Retina (tissue), 1 donor: ENCODE data around the gene GDI2.
"Not testable (repeated sequence)": the region's sequence is repeated elsewhere in the genome, so short reads cannot be mapped to it uniquely, and the experiment has no call there.

Experiments used
- DNase-seq: peaks from one replicate; pipeline ENCODE4 v3.0.0-alpha.2; 2016

Gene GDI2

GRCh38 chr10:5813341-5814109 lies at the start of gene GDI2:
GDI2 (minus strand) TSS chr10:5813434; CDS start chr10:5813258, 176 bp downstream.
- DNase-seq, result peak; percentile 99

GRCh38 chr10:5862360-5862961 lies 49.2 kb upstream of the GDI2 start:
- no peak for DNase-seq

- DNase-seq, result no peak
Measured at GRCh38 chr10:5860066-5860465, 46.8 kb upstream of the GDI2 start.

- DNase-seq, result no peak
Measured at GRCh38 chr10:5858811-5859210, 45.6 kb upstream of the GDI2 start.

- DNase-seq, result no peak
Measured at GRCh38 chr10:5856701-5857004, 43.4 kb upstream of the GDI2 start.

GRCh38 chr10:5855979-5856700 lies 42.9 kb upstream of the GDI2 start:
- no peak for DNase-seq

- DNase-seq, result no peak
Measured at GRCh38 chr10:5854131-5854475, 40.9 kb upstream of the GDI2 start.

- DNase-seq, result not testable (repeated sequence)
Measured at GRCh38 chr10:5846667-5847066, 33.4 kb upstream of the GDI2 start.

GRCh38 chr10:5844345-5845055 lies 31.3 kb upstream of the GDI2 start:
- DNase-seq, result no peak

- no peak for DNase-seq
Measured at GRCh38 chr10:5843686-5844344, 30.6 kb upstream of the GDI2 start.

GRCh38 chr10:5841965-5842364 lies 28.7 kb upstream of the GDI2 start:
- DNase-seq, result no peak

- DNase-seq, result peak; percentile 54
Measured at GRCh38 chr10:5840314-5841307, 27.4 kb upstream of the GDI2 start.

- not testable (repeated sequence) for DNase-seq
Measured at GRCh38 chr10:5836181-5836580, 22.9 kb upstream of the GDI2 start.

- no peak for DNase-seq
Measured at GRCh38 chr10:5835446-5836095, 22.3 kb upstream of the GDI2 start.

GRCh38 chr10:5833814-5834213 lies 20.6 kb upstream of the GDI2 start:
- DNase-seq, result no peak

- DNase-seq, result no peak
Measured at GRCh38 chr10:5832946-5833345, 19.7 kb upstream of the GDI2 start.

- DNase-seq, result no peak
Measured at GRCh38 chr10:5831446-5831782, 18.2 kb upstream of the GDI2 start.

- DNase-seq, result no peak
Measured at GRCh38 chr10:5830629-5831445, 17.6 kb upstream of the GDI2 start.

GRCh38 chr10:5829267-5829666 lies 16.0 kb upstream of the GDI2 start:
- DNase-seq, result no peak

GRCh38 chr10:5828725-5829124 lies 15.5 kb upstream of the GDI2 start:
- DNase-seq, result no peak
